HUDEP-2 (cell line): ENCODE results near the gene MRO.

Experiments
- DNase-seq, 76 experiments: peaks; one replicate each; lab custom pipeline; 2025; ENCODE audit not compliant: unreplicated experiment in 76 of 76; lab: John Stamatoyannopoulos, UW

MRO gene

GRCh38 chr18:50748243-50749229 is 71.3 kb downstream of the MRO start:
- no peak for DNase-seq

- no peak for DNase-seq
Measured at GRCh38 chr18:50747849-50748242, 72.0 kb downstream of the MRO start.

GRCh38 chr18:50745945-50746344 is 73.9 kb downstream of the MRO start:
- DNase-seq = no peak
